ENCODE measurements around the gene GRAMD4. TPM values are rescaled to one million over a fixed set of nuclear protein-coding genes. Genes with fewer than 3 reads are reported as not detected.
"Not testable (repeated sequence)": the region's sequence is repeated elsewhere in the genome, so short reads cannot be mapped to it uniquely, and the experiment has no call there.

Gene GRAMD4
- total RNA-seq, 1 donor from 2014 or later = 34.9 TPM

DNA sequence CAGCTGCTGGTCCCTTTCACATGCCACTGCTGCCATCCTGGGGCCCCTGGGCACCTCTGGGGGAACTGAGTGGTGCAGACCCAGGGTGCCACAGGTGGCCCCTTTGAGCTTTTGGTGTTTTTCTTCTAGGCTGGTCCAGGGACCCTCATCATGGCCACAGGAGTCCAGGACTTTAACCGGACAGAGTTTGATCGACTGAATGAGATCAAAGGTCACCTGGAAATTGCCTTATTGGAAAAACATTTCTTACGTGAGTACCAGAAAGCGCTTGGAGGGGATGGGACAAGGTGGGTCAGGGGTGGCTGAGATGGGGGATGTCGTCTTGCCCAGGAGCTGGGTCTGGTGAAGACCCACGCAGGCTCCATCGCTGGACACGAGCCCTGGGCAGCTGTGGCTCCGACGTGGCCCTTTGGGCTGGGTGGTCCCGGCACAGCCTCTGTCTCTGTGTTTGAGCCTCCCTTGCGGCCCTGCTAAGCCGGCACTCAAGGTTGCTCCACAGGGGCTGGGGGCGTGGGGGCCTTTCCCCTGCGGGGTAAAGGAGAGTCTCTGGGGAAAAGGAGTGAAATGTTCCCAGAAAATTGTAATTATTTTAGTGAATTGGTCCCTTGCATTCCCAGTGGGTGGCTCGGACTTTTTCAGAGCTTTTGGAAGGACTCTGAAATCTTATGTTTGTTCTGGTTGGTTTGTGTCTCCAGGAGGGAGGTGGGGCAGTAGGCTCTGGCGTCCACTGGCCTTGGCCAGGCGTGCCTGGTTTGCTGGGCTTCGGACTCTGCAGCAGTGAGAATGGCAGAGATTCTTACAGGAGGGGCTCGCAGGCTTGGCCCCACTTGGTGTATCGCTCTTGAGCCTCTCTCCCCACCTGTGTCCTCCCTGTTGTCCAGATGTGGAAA, 17.8 kb downstream of the GRAMD4 start:
- DNase-seq (ENCODE audit: low spot score) = no peak

DNA sequence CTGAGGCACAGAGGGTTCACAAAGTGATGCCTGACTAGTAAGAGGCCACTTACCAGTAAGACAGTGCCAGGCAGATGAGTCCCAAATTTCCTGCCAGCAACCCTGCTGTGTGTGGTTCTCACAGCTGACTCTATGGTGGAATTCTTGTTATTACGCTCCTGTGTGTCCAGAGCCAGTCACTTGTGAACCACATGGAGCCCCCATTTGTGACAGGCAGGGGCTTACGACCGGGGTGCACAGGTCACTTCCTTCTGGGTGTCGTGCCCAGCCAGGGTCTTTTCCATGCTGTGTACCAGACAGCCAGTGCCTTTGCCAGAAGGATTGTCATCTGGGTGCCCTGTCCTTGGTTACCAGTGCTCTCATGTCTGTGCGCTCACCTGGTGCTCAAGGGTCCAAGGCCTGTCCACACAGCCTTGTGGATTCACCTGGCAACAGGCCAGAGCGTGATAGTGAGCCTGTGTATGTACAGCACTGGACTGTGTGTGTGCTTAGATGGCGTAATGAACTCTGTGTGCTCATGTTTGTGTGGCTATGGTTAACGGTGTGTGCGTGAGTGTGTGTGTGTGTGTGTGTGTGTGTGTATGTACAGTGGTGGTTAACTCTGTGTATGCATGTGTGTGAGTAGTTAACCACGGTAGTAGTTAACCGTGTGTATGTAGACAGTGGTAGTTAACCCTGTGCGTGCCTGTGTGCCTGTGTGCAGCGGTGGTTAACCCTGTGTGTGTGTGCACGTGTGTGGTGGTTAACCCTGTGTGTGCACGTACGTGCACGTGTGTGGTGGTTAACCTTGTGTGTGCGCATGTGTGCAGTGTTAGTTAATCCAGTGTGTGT, 18.6 kb downstream of the GRAMD4 start:
- DNase-seq (ENCODE audit: low spot score) = no peak

DNA sequence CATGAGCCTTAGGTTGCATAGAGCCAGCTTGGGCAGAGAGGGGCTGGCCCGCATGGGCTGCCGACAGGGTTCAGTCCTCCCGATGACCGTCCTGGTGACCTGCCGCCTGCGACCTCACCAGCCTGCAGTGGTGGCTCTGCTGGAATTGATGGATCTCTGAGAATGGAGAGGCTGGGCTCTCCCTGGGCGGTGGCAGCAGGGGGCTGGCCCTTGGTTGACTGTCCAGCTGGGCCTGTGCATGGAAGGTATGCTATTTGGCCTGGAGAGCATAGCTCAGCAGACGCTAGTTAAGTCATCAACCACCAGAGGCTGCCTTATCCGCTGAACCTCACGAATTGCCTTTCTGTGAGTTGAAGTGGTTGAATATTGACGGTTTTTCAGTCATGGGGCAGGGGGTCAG, 19.7 kb downstream of the GRAMD4 start:
- DNase-seq (ENCODE audit: low spot score) = no peak

DNA sequence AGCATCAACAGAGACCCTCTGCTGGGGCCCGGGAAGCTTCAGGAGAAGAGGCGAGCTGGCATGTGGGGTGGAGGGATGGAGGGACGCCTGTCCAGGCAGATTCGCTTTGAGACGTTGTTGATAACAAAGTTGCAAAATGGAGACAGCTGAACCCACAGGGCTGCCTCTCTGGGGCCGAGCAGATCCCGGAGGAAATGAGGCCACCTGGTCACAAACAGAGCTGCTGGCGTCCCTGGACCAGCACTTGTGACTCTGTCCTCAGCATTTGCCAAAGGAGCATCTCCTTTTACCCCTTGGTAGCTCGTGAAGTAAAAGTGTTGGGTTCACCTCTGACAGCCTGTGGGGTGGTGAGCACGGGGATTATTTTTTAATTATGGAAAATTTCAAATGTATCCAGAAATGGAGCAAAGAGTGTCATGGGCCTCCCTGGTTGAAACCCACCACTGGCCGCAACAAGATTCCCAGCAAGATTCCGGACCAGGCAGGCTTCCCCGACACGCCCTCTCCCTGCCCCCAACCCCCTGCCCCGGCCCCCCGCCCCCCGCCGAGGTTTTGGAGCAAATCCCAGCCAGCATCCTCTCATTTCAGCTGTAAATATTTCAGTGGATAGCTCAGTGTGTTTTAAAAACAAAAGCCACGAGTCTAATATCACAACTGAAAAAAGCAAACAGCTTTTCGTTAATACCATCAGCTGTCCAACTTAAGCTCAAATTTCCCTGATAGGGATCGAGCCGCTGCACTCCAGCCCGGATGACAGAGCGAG, 20.3 kb downstream of the GRAMD4 start:
- no peak for DNase-seq (ENCODE audit: low spot score)

DNA sequence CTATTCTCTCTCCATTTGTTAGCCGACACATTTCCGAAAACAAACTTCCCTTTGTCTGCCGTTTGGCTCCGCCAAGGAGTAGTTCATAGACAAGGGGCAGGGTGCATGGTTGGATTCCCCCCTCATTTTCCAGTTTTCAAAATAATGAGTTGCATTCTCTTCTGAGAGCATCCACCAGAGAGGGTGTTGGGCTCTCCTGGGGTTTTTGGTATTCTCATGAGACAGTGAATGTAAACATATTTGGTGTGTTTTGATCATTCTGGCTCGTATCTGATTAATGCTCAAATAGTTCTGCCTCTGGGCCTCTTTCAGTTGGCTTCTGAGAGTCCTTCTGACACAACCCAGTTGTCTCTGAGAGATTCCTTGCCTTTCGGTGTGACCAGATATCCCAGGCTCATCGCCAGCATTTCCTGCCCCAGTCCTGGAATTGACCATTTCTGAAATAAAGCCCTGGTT, 21.7 kb downstream of the GRAMD4 start:
- no peak for DNase-seq (ENCODE audit: low spot score)

DNA sequence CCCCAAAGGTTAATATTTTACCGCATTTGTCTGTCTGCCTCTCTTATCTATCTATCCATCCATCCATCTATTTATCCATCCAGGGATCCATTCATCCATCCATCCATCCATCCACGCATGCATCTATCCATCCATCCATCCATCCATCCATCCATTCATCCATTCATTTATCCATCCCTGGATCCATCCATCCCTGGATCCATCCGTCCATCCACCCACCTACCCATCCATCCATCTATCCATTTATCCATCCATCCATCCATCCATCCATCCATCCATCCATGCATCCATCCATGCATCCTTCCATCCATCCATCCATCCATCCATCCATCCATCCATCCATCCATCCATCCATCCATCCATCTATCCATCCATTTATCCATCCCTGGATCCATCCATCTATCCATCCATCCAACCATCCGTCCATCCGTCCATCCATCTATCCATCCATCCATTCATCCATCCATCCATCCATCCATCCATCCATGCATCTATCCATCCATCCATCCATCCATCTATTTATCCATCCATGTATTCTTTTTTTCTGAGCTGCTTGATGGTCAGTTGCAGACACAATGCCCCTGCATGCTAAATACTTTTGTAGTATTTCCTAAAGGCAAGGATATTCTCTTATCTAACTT, 22.8 kb downstream of the GRAMD4 start:
- not testable (repeated sequence) for DNase-seq (ENCODE audit: low spot score)

DNA sequence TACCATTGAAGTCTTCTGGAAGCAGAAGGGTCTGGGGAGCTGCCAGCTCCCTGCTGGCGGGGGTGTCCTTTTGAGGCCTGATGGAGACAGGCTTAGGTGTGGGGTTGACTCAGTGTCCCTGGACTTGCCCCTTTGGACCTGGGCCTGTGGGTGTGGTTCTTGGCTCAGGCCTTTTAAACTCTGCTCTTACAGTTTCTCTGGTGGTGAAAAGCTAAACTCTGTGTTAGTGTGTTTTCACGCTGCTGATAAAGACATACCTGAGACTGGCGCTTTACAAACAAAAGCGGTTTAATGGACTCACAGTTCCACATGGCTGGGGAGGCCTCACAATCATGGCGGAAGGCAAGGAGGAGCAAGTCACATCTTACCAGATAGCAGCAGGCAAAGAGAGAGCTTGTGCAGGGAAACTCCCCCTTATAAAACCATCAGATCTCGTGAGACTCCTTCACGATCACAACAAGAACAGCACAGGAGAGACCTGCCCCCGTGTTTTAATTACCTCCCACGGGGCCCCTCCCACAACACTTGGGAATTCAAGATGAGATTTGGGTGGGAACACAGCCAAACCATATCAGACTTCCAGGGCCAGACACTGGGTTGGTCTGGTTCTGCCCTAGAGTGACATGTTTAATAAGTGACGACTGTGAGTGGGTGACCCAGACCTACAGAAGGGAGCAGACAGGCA, 26.5 kb downstream of the GRAMD4 start:
- no peak for DNase-seq (ENCODE audit: low spot score)

DNA sequence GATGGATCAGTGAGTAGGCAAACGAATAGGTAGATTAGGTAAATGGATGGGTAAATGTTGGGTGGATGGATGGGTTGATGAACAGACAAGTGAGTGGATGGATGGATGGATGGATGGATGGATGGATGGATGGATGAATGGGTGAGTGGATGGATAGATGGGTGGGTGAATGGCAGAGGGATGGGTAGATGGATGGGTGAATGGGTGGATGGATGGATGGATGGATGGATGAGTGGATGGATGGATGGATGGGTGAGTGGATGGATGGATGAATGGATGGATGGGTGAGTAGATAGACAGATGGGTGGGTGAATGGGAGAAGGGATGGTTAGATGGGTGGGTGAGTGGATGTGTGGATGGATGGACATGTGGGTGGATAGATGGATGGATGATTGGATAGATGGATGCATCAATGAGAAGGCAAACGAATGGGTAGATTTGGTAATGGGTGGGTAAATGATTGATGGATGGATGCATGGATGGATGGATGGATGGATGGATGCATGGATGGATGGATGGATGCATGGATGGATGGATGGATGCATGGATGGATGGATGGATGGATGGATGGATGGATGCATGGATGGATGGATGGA, 28.1 kb downstream of the GRAMD4 start:
- not testable (repeated sequence) for DNase-seq (ENCODE audit: low spot score)

DNA sequence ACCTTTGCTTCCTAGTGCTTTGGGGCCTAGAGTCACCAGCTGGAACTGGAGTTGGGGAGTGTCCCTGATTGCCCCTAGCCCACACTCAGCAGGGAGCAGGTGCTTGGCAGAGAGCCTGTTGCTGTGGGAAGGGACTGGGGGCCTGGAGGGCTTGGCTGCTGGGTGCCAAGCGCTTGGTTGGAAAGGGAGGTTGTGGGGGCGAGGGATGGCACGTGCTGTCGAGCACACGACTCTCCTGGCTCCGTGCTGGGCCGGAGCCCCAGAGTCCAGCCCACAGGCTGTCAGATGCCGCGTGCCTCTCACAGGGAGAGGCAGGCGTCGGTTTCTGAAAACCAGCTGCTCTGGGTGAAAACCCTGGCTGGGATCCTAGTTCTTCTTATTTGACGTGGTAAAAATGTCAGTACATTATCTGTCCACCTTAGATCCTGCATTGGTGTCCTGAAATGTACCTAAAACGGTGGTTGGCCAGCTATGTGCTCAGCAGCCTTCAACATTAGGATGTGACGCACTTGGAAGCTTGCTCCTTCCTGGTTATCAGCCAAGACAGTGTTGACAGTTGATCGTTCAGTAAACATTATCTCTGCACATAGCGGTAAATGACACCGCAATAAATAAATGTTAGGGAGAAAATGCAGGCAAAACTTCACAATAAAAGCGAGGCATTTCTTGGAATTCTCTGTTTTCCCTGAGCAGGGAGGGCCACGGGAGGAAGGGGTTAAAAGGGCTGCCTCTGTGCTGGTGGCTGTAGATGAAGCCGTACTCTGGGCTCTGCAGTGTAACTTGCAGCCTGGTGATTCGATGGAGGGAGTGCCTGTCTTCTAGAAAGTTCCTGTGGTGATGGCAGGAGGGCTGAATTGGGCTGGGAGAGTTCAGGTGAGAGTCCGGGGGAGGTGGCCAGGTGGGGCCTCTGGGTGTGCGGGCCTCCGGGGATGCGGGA, 29.2 kb downstream of the GRAMD4 start:
- no peak for DNase-seq (ENCODE audit: low spot score)

DNA sequence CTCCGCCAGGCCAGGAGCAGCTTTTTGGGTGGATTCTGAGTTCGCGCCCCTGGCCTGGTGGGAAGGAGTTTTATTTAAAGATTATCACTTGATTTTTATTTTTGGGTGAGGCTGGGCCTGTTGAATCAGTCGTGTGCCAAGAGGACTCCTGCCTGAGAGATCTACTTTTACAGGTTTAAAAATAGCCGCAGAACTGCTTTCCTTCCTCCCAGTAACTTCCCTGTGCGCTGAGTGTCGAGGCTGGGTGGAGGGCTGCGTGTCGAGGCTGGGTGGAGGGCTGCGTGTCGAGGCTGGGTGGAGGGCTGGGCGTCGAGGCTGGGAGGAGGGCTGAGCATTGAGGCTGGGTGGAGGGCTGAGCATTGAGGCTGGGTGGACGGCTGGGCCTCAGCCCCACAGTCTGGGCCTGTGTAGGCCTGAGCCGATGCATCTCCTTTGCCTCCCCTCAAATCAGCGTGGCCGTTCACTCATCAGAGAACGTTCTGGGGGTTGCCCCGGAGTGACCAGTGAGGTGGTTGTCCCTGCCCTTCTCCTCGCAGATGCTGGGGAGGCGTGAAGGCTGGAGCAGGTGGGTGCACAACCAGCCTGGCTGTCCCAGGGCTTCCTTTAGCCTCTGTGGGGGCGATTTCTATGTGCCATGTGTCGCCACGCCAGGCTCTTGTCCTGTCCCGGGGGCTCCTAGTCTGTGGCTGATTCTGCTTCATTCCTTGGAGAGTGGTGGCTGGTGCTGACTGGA, 30.1 kb downstream of the GRAMD4 start:
- DNase-seq (ENCODE audit: low spot score) = no peak

DNA sequence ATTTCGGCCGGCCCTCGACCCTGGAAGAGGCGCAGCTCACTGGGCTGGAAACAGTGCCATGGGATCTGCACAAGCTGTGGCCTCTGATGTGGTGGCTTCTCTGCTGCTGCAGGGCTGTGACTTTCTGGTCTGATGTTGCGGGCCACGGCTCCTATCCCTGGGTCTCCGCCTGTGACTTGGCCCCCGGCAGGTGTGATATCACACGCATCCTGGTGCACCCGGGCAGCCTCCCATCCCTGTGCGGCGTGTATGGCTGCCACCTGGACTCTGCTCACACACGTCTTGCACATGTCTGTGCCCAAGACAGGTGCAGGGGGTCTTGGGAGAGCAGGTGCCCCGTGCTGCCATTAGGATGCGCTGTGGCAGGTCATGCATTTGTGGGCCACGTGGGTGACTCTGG, 31.1 kb downstream of the GRAMD4 start:
- no peak for DNase-seq (ENCODE audit: low spot score)

DNA sequence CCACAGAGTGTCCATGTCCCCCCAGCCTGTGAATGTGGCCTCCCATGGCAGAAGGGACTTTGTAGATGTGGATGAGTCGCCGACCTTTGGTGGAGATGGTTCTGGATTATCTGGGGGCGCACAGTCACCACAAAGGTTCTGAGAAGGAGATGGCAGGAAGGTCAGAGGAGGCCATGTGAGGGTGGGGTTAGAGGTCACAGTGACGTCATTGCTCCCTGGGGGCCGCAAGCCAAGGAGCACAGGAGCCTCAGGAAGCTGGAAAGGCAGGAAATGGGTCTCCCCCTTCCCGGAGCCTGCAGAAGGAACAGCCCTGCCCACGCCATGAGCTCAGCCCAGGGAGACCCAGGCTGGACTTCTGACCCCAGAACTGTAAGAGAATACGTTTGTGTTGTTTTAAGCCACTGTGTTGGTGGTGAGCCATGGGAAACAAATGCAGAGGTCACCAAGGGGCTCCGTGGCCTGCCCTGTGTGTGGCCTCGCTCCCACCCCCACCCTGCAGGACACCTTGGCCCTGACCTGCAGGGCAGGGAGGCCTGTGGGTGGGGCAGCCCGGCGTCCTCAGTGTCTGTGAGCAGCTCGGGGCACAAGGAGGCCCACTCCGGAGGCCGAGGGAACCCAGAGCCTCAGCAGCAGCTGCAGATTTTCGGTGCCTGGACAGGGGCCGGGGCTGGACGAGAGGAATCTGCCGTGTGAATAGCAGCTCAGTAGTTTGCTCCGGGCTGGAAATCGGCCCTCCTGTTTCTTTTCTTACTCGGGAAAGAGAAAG, 32.1 kb downstream of the GRAMD4 start:
- no peak for DNase-seq (ENCODE audit: low spot score)

DNA sequence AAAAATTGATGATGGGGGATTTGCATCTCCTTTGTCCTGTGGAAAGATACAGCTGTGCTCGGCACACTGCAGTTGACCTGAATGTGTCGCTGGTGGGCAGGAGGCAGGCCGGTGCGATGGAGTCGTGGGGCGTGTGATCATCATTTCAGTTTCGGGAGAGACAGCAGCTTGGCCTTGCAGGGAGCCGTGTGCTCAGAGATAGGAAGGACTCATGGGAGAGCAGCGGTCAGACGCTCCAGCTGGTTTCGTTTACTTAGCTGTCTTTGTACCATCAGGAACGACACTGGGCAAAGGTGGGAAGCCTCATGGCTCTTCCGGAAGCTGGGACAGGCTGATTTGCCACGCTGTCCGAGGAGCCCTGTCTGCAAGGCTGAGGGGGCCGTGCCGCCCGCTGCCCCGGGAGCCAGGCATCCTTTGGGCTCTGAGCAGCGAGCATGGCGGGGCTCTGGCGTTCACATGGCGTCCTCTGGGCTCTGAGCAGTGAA, 32.7 kb downstream of the GRAMD4 start:
- no peak for DNase-seq (ENCODE audit: low spot score)

DNA sequence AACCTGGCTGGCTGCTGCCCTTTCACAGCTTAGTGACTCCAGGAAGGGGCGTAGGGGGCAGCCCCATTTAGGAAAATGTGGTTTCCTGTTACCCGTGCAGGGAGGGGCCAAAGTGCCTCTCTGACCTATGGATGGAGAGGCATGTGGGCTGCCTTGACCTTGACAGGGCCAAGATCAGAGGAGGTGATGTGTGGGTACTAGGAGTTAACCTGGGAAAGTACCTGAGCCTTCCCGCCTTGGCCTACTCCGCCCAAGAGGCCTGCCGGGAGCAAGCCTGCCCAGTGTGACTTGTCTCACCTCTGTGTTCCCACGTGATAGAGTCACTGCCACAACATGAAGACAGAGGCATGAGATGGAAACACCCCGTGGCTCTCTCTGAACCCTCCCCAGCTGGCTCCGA, 33.4 kb downstream of the GRAMD4 start:
- no peak for DNase-seq (ENCODE audit: low spot score)

DNA sequence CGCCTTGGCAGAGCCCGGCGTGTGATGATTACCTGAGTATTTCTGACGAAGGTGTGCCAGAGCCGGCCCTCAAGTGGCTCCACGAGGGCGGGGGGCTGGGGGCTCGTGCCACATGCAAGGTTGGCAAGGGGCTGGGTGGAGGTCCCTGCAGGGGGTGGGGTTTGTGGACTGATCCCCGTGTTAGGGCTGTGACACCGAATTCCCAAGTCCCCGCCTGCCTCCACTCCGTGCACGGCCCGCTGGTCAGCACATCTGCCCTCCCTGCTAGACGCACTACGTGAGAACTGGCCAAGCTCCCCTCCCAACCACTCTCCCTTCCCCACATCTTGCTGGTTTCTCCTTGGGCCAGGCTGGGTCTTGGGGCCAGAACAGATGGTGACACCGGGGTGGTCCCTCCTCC, 34.2 kb downstream of the GRAMD4 start:
- DNase-seq (ENCODE audit: low spot score) = no peak

DNA sequence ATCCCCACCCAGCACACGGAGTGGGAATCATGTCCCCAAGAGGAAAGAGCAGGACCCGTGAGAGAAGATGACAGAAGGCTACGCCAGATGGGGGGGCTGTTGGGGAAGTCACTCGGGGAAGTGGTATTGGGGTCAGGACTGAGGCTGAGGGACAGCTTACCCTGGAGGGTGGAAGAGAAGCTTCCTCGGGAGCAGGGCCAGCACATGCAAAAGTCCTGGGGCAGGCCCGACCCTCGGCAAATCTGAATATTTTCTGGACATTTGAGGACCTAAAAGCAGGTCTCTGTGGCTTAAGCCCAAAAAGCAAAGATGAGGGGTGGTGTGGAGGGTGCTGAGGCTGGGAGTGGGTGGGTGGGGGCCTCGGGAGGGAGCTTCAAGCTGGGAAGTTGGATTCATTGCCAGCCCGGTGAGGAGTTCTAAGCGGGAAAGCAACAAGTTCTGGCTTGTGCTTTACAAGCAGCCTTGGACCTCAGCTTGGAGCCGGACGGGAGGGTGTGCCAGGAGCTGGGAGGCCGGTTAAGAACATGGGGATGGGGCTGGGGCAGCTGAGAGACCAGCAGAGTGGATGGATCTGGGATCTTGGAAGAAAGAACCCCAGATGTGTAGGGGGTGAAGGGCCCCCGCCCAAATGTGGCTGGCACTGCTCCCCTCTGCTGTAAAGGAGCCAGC, 34.9 kb downstream of the GRAMD4 start:
- no peak for DNase-seq (ENCODE audit: low spot score)
